SKM-1 treated with dmso at 0.1 percent for 144 hours (cell line): ENCODE results near the gene FAM161B.
"Not testable (repeated sequence)": the region's sequence is repeated elsewhere in the genome, so short reads cannot be mapped to it uniquely, and the experiment has no call there.

Experiments used
- DNase-seq: peaks from one replicate; lab custom pipeline; 2025; ENCODE audit not compliant: unreplicated experiment; lab: John Stamatoyannopoulos, UW

FAM161B gene

GRCh38 chr14:73944432-73945158 is 5.3 kb downstream of the FAM161B start:
- no peak for DNase-seq

- peak; percentile 84 for DNase-seq
Measured at GRCh38 chr14:73943083-73943482, 6.8 kb downstream of the FAM161B start.

- DNase-seq: no peak
Measured at GRCh38 chr14:73942180-73942579, 7.7 kb downstream of the FAM161B start.

GRCh38 chr14:73937012-73937411 is 12.9 kb downstream of the FAM161B start:
- DNase-seq: no peak

GRCh38 chr14:73936548-73936947 is 13.3 kb downstream of the FAM161B start:
- DNase-seq: no peak

- no peak for DNase-seq
Measured at GRCh38 chr14:73935666-73936065, 14.2 kb downstream of the FAM161B start.

- no peak for DNase-seq
Measured at GRCh38 chr14:73924337-73924736, 25.6 kb downstream of the FAM161B start.

GRCh38 chr14:73919457-73919856 is 30.4 kb downstream of the FAM161B start:
- DNase-seq: not testable (repeated sequence)

- DNase-seq: no peak
Measured at GRCh38 chr14:73916324-73916723, 33.6 kb downstream of the FAM161B start.

GRCh38 chr14:73913256-73913655 is 36.6 kb downstream of the FAM161B start:
- DNase-seq: no peak

GRCh38 chr14:73909681-73910080 is 40.2 kb downstream of the FAM161B start:
- no peak for DNase-seq

- no peak for DNase-seq
Measured at GRCh38 chr14:73903028-73903427, 46.9 kb downstream of the FAM161B start.

GRCh38 chr14:73896521-73896920 is 53.4 kb downstream of the FAM161B start:
- DNase-seq: no peak

- DNase-seq: no peak
Measured at GRCh38 chr14:73895939-73896338, 54.0 kb downstream of the FAM161B start.

- DNase-seq: not testable (repeated sequence)
Measured at GRCh38 chr14:73894180-73894687, 55.7 kb downstream of the FAM161B start.

GRCh38 chr14:73889376-73889775 is 60.5 kb downstream of the FAM161B start:
- no peak for DNase-seq

- no peak for DNase-seq
Measured at GRCh38 chr14:73888971-73889370, 60.9 kb downstream of the FAM161B start.

- no peak for DNase-seq
Measured at GRCh38 chr14:73888460-73888725, 61.5 kb downstream of the FAM161B start.

- no peak for DNase-seq
Measured at GRCh38 chr14:73887694-73888459, 62.0 kb downstream of the FAM161B start.

- no peak for DNase-seq
Measured at GRCh38 chr14:73887318-73887616, 62.6 kb downstream of the FAM161B start.

GRCh38 chr14:73886449-73887317 is 63.2 kb downstream of the FAM161B start, which contains the start of gene ZNF410:
ZNF410 (plus strand) TSS chr14:73886859; CDS start chr14:73892176, 5,317 bp downstream.
- peak; percentile 76 for DNase-seq
